IMR-90 (cell line): ENCODE measurements around the gene EML3.

Source experiments
- CEBPB ChIP-seq: IDR thresholded peaks from 2 replicates; pipeline ENCODE4 v1.6.1; 2012; ENCODE audit warnings: low read depth, low read length, improper control_type of control experiment
- ELK1 ChIP-seq: fragments of 150-350 bp; IDR thresholded peaks from 2 replicates; pipeline ENCODE4 v1.6.1; 2016; ENCODE audit warnings: low read depth, mild to moderate bottlenecking, low read length, moderate library complexity, borderline replicate concordance
- MAZ ChIP-seq: IDR thresholded peaks from 2 replicates; pipeline ENCODE4 v1.6.1; 2012; ENCODE audit warnings: low read depth, mild to moderate bottlenecking, low read length, improper control_type of control experiment, moderate library complexity, borderline replicate concordance
- POLR2A ChIP-seq: IDR thresholded peaks from 2 replicates; pipeline ENCODE4 v1.6.1; 2012; ENCODE audit warnings: mild to moderate bottlenecking, low read depth, low read length
- RCOR1 ChIP-seq: IDR thresholded peaks from 2 replicates; pipeline ENCODE4 v1.6.1; 2012; ENCODE audit warnings: mild to moderate bottlenecking, low read length, improper control_type of control experiment; ENCODE audit not compliant: insufficient replicate concordance
- RFX5 ChIP-seq: IDR thresholded peaks from 2 replicates; pipeline ENCODE4 v1.8.0; 2012; ENCODE audit warnings: low read depth, mild to moderate bottlenecking, low read length, moderate library complexity
- SMC3 ChIP-seq: fragments of 150-350 bp; IDR thresholded peaks from 2 replicates; pipeline ENCODE4 v1.6.1; 2016; ENCODE audit warnings: low read depth, mild to moderate bottlenecking, antibody characterized with exemption, low read length, moderate library complexity
- TF ChIP-seq, protein P1 (sequence below): conservative IDR thresholded peaks from 2 replicates; pipeline ENCODE4 v1.5.1; 2012; ENCODE audit warnings: mild to moderate bottlenecking, low read depth, low read length, improper control_type of control experiment
- TF ChIP-seq, protein P2 (sequence below): fragments of 150-350 bp; IDR thresholded peaks from 2 replicates; pipeline ENCODE4 v1.6.1; 2017; ENCODE audit warnings: mild to moderate bottlenecking, antibody characterized with exemption, low read length, low read depth

GRCh38 chr11:62656796-62657429 is 44.3 kb upstream of the EML3 start:
- TF ChIP-seq, protein P1, sequence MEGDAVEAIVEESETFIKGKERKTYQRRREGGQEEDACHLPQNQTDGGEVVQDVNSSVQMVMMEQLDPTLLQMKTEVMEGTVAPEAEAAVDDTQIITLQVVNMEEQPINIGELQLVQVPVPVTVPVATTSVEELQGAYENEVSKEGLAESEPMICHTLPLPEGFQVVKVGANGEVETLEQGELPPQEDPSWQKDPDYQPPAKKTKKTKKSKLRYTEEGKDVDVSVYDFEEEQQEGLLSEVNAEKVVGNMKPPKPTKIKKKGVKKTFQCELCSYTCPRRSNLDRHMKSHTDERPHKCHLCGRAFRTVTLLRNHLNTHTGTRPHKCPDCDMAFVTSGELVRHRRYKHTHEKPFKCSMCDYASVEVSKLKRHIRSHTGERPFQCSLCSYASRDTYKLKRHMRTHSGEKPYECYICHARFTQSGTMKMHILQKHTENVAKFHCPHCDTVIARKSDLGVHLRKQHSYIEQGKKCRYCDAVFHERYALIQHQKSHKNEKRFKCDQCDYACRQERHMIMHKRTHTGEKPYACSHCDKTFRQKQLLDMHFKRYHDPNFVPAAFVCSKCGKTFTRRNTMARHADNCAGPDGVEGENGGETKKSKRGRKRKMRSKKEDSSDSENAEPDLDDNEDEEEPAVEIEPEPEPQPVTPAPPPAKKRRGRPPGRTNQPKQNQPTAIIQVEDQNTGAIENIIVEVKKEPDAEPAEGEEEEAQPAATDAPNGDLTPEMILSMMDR: no peak
- TF ChIP-seq CEBPB: peak; percentile 42; the same call in 1 of the 2 replicates
- no peak for TF ChIP-seq RCOR1
- no peak for TF ChIP-seq POLR2A
- no peak for TF ChIP-seq SMC3
- no peak for TF ChIP-seq RFX5
- TF ChIP-seq MAZ: no peak
- TF ChIP-seq, protein P2, sequence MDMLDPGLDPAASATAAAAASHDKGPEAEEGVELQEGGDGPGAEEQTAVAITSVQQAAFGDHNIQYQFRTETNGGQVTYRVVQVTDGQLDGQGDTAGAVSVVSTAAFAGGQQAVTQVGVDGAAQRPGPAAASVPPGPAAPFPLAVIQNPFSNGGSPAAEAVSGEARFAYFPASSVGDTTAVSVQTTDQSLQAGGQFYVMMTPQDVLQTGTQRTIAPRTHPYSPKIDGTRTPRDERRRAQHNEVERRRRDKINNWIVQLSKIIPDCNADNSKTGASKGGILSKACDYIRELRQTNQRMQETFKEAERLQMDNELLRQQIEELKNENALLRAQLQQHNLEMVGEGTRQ: no peak
- TF ChIP-seq ELK1: no peak
